Esophagus squamous epithelium (tissue), 5 donors: ENCODE data around the gene NR6A1. TPM values are rescaled to one million over a fixed set of nuclear protein-coding genes. Genes with fewer than 3 reads are reported as not detected.

Source experiments
- DNase-seq: peaks from one replicate; lab custom pipeline; 2025; lab: John Stamatoyannopoulos, UW
- H3K27ac ChIP-seq, 4 donors: fragments of 200-600 bp; sonication (generic); one replicate each; pipeline ENCODE4 v1.5.1; 2016 to 2019; ENCODE audit warnings: mild to moderate bottlenecking in 1 of 4
- H3K27me3 ChIP-seq, 4 donors: fragments of 200-600 bp; sonication (generic); 1 replicate in 3 of 4; 2 replicates in 1 of 4; pipeline versions ENCODE4 v1.5.1 to v1.6.0; 2017 to 2021; ENCODE audit warnings: antibody characterized with exemption in 1 of 4
- H3K36me3 ChIP-seq, 3 donors: fragments of 200-600 bp; sonication (generic); one replicate each; pipeline ENCODE4 v1.5.1; 2016 to 2019
- H3K4me1 ChIP-seq, 3 donors: fragments of 200-600 bp; sonication (generic); one replicate each; pipeline ENCODE4 v1.5.1; 2017 to 2019
- H3K4me3 ChIP-seq, 4 donors: fragments of 200-600 bp; sonication (generic); 1 replicate in 3 of 4; 2 replicates in 1 of 4; pipeline ENCODE4 v1.5.1; 2016 to 2019; ENCODE audit warnings: mild to moderate bottlenecking in 2 of 4, moderate library complexity in 1 of 4
- H3K9me3 ChIP-seq, 3 donors: fragments of 200-600 bp; sonication (generic); one replicate each; pipeline ENCODE4 v1.5.1; 2016 to 2019
- POLR2A ChIP-seq, 4 donors: fragments of 450-650 bp; IDR thresholded peaks; one replicate each; pipeline ENCODE4 v1.6.1; 2017; ENCODE audit warnings: antibody characterized with exemption in 4 of 4, mild to moderate bottlenecking in 4 of 4, moderate library complexity in 3 of 4
- WGBS, 2 donors: methylation state at CpG; one replicate each; pipeline ENCODE4 v1.1.5; 2018; 5-methylcytosine and 5-hydroxymethylcytosine counted together
- intact Hi-C: fragments of 100-400 bp; cut with DNase I; formaldehyde crosslinking; loops from one replicate; pipeline ENCODE4 v1.15.0; 2022
- total RNA-seq, 4 donors: library from RNA; depleted of rRNA; stranded (reverse); fragments of >200 nt; gene quantifications; one replicate each; pipeline ENCODE4 v1.1.0, GENCODE V29; 2016
- TF ChIP-seq, protein P1 (sequence below), 6 experiments: fragments of 450-650 bp in 4 of 6; fragments of 200-600 bp in 2 of 6; sonication (generic) in 2 of 6; IDR thresholded peaks; one replicate each; pipeline ENCODE4 v1.5.1; 2016 to 2019; ENCODE audit warnings: antibody characterized with exemption in 6 of 6, mild to moderate bottlenecking in 4 of 6, moderate library complexity in 4 of 6
- donor health status: DM: yes; HTN: yes; CAD: no.

NR6A1 gene
- total RNA-seq, 4 donors from 2014 or later: 1.9 to 4.0 (median 2.7) TPM

DNA sequence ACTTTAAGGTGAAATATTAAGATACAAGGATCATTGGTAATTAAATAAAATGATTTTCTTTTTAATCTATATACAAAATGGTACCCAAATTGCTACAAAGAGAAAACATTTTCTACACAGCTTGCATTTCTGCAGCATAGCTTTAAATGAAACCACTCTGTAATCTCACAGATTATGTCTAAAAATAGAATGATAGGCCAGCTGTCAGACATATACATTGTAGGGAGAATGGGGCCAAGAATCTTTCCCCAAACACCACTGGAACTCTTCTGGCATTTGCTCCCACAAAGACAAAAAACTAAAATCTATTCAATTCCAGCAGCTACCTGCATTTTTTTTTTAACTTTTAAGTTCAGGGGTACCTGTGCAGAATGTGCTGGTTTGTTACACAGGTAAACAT lies 139.8 kb downstream of the NR6A1 start:
- H3K9me3 ChIP-seq: no peaks in the 10 kb centered on the region
- H3K4me1 ChIP-seq: no peaks in the 10 kb centered on the region
- no peak for TF ChIP-seq POLR2A (IDR thresholded peaks at IDR 0.05)
- TF ChIP-seq, protein P1, sequence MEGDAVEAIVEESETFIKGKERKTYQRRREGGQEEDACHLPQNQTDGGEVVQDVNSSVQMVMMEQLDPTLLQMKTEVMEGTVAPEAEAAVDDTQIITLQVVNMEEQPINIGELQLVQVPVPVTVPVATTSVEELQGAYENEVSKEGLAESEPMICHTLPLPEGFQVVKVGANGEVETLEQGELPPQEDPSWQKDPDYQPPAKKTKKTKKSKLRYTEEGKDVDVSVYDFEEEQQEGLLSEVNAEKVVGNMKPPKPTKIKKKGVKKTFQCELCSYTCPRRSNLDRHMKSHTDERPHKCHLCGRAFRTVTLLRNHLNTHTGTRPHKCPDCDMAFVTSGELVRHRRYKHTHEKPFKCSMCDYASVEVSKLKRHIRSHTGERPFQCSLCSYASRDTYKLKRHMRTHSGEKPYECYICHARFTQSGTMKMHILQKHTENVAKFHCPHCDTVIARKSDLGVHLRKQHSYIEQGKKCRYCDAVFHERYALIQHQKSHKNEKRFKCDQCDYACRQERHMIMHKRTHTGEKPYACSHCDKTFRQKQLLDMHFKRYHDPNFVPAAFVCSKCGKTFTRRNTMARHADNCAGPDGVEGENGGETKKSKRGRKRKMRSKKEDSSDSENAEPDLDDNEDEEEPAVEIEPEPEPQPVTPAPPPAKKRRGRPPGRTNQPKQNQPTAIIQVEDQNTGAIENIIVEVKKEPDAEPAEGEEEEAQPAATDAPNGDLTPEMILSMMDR (IDR thresholded peaks at IDR 0.05): no peak
- no peaks in the 10 kb centered on the region for H3K36me3 ChIP-seq
- H3K4me3 ChIP-seq: no peak overlapping the region
- no peaks in the 10 kb centered on the region for H3K27me3 ChIP-seq
- no peak for DNase-seq
- intact Hi-C loops: no loop called here
- H3K27ac ChIP-seq: no peak overlapping the region

DNA sequence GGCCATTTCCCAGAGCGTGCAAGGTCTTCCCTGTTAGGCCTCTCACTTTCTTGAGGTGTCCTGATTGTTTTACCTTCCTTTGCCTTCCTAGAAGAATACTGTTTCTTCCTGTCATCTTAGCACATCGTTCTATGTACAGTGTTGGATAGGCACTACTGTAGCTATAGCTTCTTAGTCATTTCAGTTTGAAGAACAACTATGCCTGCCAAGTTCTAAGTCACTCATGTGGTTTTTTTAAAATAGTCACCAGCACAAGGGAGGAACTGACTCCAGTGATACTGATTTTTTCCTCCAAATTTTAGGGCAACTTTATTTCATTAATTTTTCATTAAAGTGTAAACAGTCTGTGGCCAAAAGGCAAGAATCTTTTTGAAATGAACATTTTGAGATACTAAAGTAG lies 141.5 kb downstream of the NR6A1 start:
- no peak overlapping the region for H3K4me3 ChIP-seq
- 67 to 75% methylated on average over 2 of the region's 2 CpGs for WGBS, 2 donors
- H3K27me3 ChIP-seq: no peaks in the 10 kb centered on the region
- H3K36me3 ChIP-seq: no peaks in the 10 kb centered on the region
- TF ChIP-seq, protein P1 (IDR thresholded peaks at IDR 0.05): no peak
- intact Hi-C loops: no loop called here
- DNase-seq: no peak
- H3K4me1 ChIP-seq: no peaks in the 10 kb centered on the region
- no peak overlapping the region for H3K27ac ChIP-seq
- H3K9me3 ChIP-seq: no peaks in the 10 kb centered on the region

DNA sequence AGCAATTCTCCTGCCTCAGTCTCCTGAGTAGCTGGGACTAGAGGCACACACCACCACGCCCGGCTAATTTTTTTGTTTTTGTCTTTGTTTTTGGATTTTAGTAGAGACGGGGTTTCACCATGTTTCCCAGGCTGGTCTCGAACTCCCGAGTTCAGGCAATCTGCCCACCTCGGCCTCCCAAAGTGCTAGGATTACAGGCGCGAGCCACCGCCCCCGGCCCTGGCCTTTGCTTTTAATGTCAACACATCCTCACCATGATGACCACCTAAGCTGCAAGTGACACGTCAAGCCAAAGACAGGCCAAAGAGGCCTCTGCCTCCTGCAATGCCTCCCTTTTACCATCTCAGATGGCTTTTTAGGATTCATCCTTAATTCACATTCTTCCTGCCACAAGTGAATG lies 142.4 kb downstream of the NR6A1 start:
- H3K27ac ChIP-seq: no peak overlapping the region
- H3K4me3 ChIP-seq: no peak overlapping the region
- no peaks in the 10 kb centered on the region for H3K4me1 ChIP-seq
- H3K36me3 ChIP-seq: no peaks in the 10 kb centered on the region
- no peak for DNase-seq
- no peaks in the 10 kb centered on the region for H3K9me3 ChIP-seq
- intact Hi-C loops: no loop called here
- no peaks in the 10 kb centered on the region for H3K27me3 ChIP-seq
- WGBS, 2 donors: 91 to 97% methylated on average over 11 of the region's 11 CpGs
- TF ChIP-seq, protein P1 (IDR thresholded peaks at IDR 0.05): no peak
- no peak for TF ChIP-seq POLR2A (IDR thresholded peaks at IDR 0.05)

DNA sequence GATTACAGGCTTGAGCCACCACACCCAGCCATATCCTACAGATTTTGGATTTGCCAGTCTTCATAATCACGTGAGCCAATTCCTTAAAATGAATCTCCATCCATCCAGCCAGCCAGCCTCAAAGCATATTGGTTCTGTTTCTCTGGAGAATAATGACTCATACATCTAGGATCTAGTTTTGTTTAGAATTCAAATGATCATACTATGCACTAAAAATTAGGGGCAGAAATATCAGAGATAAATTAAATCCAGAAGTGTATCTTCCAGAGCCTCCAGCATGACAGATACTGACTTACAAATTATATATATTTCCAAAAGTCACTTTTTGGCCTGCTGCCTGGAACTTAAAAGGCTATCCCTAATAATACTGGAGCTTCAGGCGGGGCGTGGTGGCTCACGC lies 144.8 kb downstream of the NR6A1 start:
- no peaks in the 10 kb centered on the region for H3K27me3 ChIP-seq
- no peak overlapping the region for H3K27ac ChIP-seq
- intact Hi-C loops: no loop called here
- no peak overlapping the region for H3K4me3 ChIP-seq
- no peak for TF ChIP-seq POLR2A (IDR thresholded peaks at IDR 0.05)
- TF ChIP-seq, protein P1 (IDR thresholded peaks at IDR 0.05): no peak
- no peaks in the 10 kb centered on the region for H3K9me3 ChIP-seq
- 74 to 76% methylated on average over 4 of the region's 4 CpGs for WGBS, 2 donors
- no peaks in the 10 kb centered on the region for H3K36me3 ChIP-seq
- no peak for DNase-seq
- no peaks in the 10 kb centered on the region for H3K4me1 ChIP-seq

DNA sequence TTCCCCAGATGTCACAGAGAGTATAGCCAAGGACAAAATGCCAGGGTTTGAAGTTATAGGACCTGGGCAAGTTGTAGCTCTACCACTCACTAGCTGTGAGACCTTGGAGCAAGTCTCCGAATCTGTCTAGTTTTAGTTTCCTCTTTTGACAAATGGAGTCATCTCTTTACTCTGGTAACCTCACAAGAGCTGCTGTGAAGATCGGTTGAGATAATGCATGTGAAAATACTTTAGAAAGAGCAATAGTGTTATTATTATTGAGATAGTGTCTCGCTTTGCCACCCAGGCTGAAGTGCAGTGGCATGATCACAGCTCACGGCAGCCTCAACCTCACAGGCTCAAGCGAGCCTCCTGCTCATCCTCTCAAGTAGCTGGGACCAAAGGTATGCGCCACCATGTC lies 146.0 kb downstream of the NR6A1 start:
- Histone ChIP-seq H3K27me3 (no peaks in the 10 kb centered on the region), H3K4me1 (no peaks in the 10 kb centered on the region), H3K4me3 (no peak overlapping the region), H3K9me3 (no peaks in the 10 kb centered on the region), H3K27ac (no peak overlapping the region), H3K36me3 (no peaks in the 10 kb centered on the region)
- 89 to 97% methylated on average over 6 of the region's 6 CpGs for WGBS, 2 donors
- TF ChIP-seq, protein P1 (IDR thresholded peaks at IDR 0.05): no peak
- no peak for TF ChIP-seq POLR2A (IDR thresholded peaks at IDR 0.05)
- DNase-seq: no peak
- intact Hi-C loops: no loop called here
